ENCODE measurements around the gene SERPINA1. TPM values are rescaled to one million over a fixed set of nuclear protein-coding genes. Genes with fewer than 3 reads are reported as not detected.
"Not testable (repeated sequence)": the region's sequence is repeated elsewhere in the genome, so short reads cannot be mapped to it uniquely, and the experiment has no call there.

Gene SERPINA1
- total RNA-seq, 1 experiment from 2014 or later: not detected

DNA sequence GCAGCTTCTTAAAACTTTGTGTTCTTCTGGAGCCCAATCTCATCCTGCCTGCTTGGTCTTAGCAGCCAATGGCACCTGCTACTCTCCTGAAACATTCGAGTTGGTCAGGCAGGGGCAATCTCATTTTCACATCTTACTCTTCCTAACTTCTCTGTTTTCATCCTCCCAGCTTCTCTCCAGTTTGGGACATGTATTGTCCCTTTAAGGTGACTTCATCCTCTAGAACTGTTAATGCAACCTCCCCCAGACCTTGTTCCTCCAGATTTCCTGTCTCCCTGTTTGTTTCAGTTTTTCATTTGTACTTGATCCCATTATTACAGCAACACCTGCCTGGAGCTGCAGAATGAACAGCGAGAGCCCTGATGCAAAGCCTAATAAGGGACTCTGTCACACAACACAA lies 32.9 kb upstream of the SERPINA1 start:
- Histone ChIP-seq H3K23me2 (ENCODE audit: insufficient read length, low read depth, low read length, poor library complexity, severe bottlenecking) (no peaks in the 10 kb centered on the region), H3K14ac (ENCODE audit: insufficient read depth, low read length) (no peak overlapping the region)

GRCh38 chr14:94417497-94418205 lies 29.2 kb upstream of the SERPINA1 start:
- not testable (repeated sequence) for H3K4me1 Mint-ChIP-seq

More for the DNA sequence above, 32.9 kb upstream of the SERPINA1 start:
- no peak overlapping the region for H3K56ac ChIP-seq (ENCODE audit: insufficient read length, low read depth, low read length)
- TF ChIP-seq, protein P1, sequence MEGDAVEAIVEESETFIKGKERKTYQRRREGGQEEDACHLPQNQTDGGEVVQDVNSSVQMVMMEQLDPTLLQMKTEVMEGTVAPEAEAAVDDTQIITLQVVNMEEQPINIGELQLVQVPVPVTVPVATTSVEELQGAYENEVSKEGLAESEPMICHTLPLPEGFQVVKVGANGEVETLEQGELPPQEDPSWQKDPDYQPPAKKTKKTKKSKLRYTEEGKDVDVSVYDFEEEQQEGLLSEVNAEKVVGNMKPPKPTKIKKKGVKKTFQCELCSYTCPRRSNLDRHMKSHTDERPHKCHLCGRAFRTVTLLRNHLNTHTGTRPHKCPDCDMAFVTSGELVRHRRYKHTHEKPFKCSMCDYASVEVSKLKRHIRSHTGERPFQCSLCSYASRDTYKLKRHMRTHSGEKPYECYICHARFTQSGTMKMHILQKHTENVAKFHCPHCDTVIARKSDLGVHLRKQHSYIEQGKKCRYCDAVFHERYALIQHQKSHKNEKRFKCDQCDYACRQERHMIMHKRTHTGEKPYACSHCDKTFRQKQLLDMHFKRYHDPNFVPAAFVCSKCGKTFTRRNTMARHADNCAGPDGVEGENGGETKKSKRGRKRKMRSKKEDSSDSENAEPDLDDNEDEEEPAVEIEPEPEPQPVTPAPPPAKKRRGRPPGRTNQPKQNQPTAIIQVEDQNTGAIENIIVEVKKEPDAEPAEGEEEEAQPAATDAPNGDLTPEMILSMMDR (conservative IDR thresholded peaks at IDR 0.05): no peak
- H2BK15ac ChIP-seq (ENCODE audit: low read depth, low read length): no peak overlapping the region
- H2BK5ac ChIP-seq (ENCODE audit: insufficient read length, low read length): no peak overlapping the region
- Mint-ChIP-seq H3K36me3 (ENCODE audit: insufficient read depth in 1 of 3, low read depth in 3 of 3) (peaks cover 3 to 8% (median 8%) of the 10 kb centered on the region in 3 experiments; a peak in 5 of 7 replicates), H3K27me3 (ENCODE audit: low read depth) (peaks cover 5% of the 10 kb centered on the region), H3K4me1 (peaks cover 2 to 3% of the 10 kb centered on the region in 2 experiments), H3K9me3 (peaks cover 15 to 17% of the 10 kb centered on the region in 2 experiments), H3K27ac (no peak overlapping the region), H3K4me3 (no peak overlapping the region)
- H2BK20ac ChIP-seq (ENCODE audit: low read depth, low read length, poor library complexity, severe bottlenecking): no peak overlapping the region
- H3K9me3 ChIP-seq (ENCODE audit: control insufficient read depth, low read depth, low read length): no peaks in the 10 kb centered on the region
- no peaks in the 10 kb centered on the region for H4K20me1 ChIP-seq (ENCODE audit: control insufficient read depth, insufficient read depth, insufficient read length)
- H2AFZ ChIP-seq (ENCODE audit: low read length): no peak overlapping the region
- no peak overlapping the region for H3K23ac ChIP-seq (ENCODE audit: insufficient read length, low read depth, low read length)
- H3K4me1 ChIP-seq (ENCODE audit: insufficient read depth, low read length): no peaks in the 10 kb centered on the region
- no peak for DNase-seq
- H3K27me3 ChIP-seq (ENCODE audit: insufficient read depth, low read length): no peaks in the 10 kb centered on the region
- H4K5ac ChIP-seq (ENCODE audit: insufficient read length, low read depth, low read length): no peak overlapping the region
- no peak overlapping the region for H3K4me2 ChIP-seq (ENCODE audit: insufficient read depth, insufficient read length, low read length)
- WGBS (ENCODE audit: extremely low coverage, insufficient read length, low lambda C conversion rate): no CpG with 5 or more reads among the region's 2 CpGs
- no peak overlapping the region for H2AK5ac ChIP-seq (ENCODE audit: insufficient read length, low read length)
- no peak overlapping the region for H4K91ac ChIP-seq (ENCODE audit: insufficient read length, low read depth, low read length)
- no peak overlapping the region for H2BK120ac ChIP-seq (ENCODE audit: low read depth, low read length, poor library complexity, severe bottlenecking)
- no peak overlapping the region for H3K9ac ChIP-seq (ENCODE audit: extremely low read depth, insufficient read length, low read length)
- H3K4ac ChIP-seq (ENCODE audit: low read depth, low read length): no peak overlapping the region
- H4K8ac ChIP-seq (replicated peaks; ENCODE audit: insufficient read length, low read depth, low read length): no peak overlapping the region
- no peaks in the 10 kb centered on the region for H3K79me1 ChIP-seq (ENCODE audit: insufficient read depth, low read depth, low read length, poor library complexity, severe bottlenecking)
- no peaks in the 10 kb centered on the region for H3K79me2 ChIP-seq (ENCODE audit: insufficient read depth, low read length)
- no peak overlapping the region for H3K18ac ChIP-seq (ENCODE audit: insufficient read length, low read depth, low read length)
- no peak overlapping the region for H2BK12ac ChIP-seq (ENCODE audit: insufficient read length, low read depth, low read length)
- no peak overlapping the region for H3K27ac ChIP-seq (ENCODE audit: insufficient read length, low read depth, low read length)
- no peak overlapping the region for H3T11ph ChIP-seq (ENCODE audit: low read length)

More at GRCh38 chr14:94417497-94418205, 29.2 kb upstream of the SERPINA1 start:
- not testable (repeated sequence) for H3K23me2 ChIP-seq (ENCODE audit: insufficient read length, low read depth, low read length, poor library complexity, severe bottlenecking); H2BK15ac ChIP-seq (ENCODE audit: low read depth, low read length); H3K4me3 Mint-ChIP-seq; H3K9ac ChIP-seq (ENCODE audit: extremely low read depth, insufficient read length, low read length); H3K18ac ChIP-seq (ENCODE audit: insufficient read length, low read depth, low read length); H3T11ph ChIP-seq (ENCODE audit: low read length); H3K4me1 ChIP-seq (ENCODE audit: insufficient read depth, low read length); H4K8ac ChIP-seq (replicated peaks; ENCODE audit: insufficient read length, low read depth, low read length); H3K14ac ChIP-seq (ENCODE audit: insufficient read depth, low read length); H3K27me3 ChIP-seq (ENCODE audit: insufficient read depth, low read length); H2BK12ac ChIP-seq (ENCODE audit: insufficient read length, low read depth, low read length); H3K56ac ChIP-seq (ENCODE audit: insufficient read length, low read depth, low read length); H2BK120ac ChIP-seq (ENCODE audit: low read depth, low read length, poor library complexity, severe bottlenecking); H4K91ac ChIP-seq (ENCODE audit: insufficient read length, low read depth, low read length); H3K36me3 Mint-ChIP-seq (ENCODE audit: insufficient read depth in 1 of 3, low read depth in 3 of 3); H3K27me3 Mint-ChIP-seq (ENCODE audit: low read depth); H3K79me2 ChIP-seq (ENCODE audit: insufficient read depth, low read length); H4K5ac ChIP-seq (ENCODE audit: insufficient read length, low read depth, low read length); H3K23ac ChIP-seq (ENCODE audit: insufficient read length, low read depth, low read length); H2AK5ac ChIP-seq (ENCODE audit: insufficient read length, low read length); H3K4me2 ChIP-seq (ENCODE audit: insufficient read depth, insufficient read length, low read length); H3K9me3 ChIP-seq (ENCODE audit: control insufficient read depth, low read depth, low read length); H2BK20ac ChIP-seq (ENCODE audit: low read depth, low read length, poor library complexity, severe bottlenecking); DNase-seq; H3K27ac ChIP-seq (ENCODE audit: insufficient read length, low read depth, low read length); H3K27ac Mint-ChIP-seq; H2BK5ac ChIP-seq (ENCODE audit: insufficient read length, low read length); H4K20me1 ChIP-seq (ENCODE audit: control insufficient read depth, insufficient read depth, insufficient read length); H2AFZ ChIP-seq (ENCODE audit: low read length); H3K4ac ChIP-seq (ENCODE audit: low read depth, low read length); H3K79me1 ChIP-seq (ENCODE audit: insufficient read depth, low read depth, low read length, poor library complexity, severe bottlenecking)
- WGBS (ENCODE audit: extremely low coverage, insufficient read length, low lambda C conversion rate): no CpG with 5 or more reads among the region's 3 CpGs
- H3K9me3 Mint-ChIP-seq: peaks cover 18 to 26% of the 10 kb centered on the region in 2 experiments

All from H9 (cell line).